Right atrium auricular region (tissue), 2 donors: ENCODE results near the gene COL27A1. TPM values are rescaled to one million over a fixed set of nuclear protein-coding genes. Genes with fewer than 3 reads are reported as not detected.

Source experiments
- DNase-seq: peaks from one replicate; pipeline ENCODE4 v3.0.0-alpha.2; 2019; ENCODE audit warnings: low spot score
- H3K27ac ChIP-seq, 2 donors: fragments of 200-600 bp; sonication (generic); 1 replicate in 1 of 2; 2 replicates in 1 of 2; pipeline ENCODE4 v1.5.1; 2016 to 2019
- H3K27me3 ChIP-seq, 2 donors: fragments of 200-600 bp; sonication (generic); one replicate each; pipeline versions ENCODE4 v1.5.1 to v1.6.0; 2017 to 2019
- H3K36me3 ChIP-seq: fragments of 200-600 bp; sonication (generic); one replicate; pipeline ENCODE4 v1.5.1; 2016
- H3K4me1 ChIP-seq, 2 donors: fragments of 200-600 bp; sonication (generic); one replicate each; pipeline versions ENCODE4 v1.5.1 to v1.6.0; 2017 to 2019
- H3K4me3 ChIP-seq, 2 donors: fragments of 200-600 bp; sonication (generic); 1 replicate in 1 of 2; 2 replicates in 1 of 2; pipeline ENCODE4 v1.5.1; 2017 to 2019; ENCODE audit warnings: mild to moderate bottlenecking in 1 of 2, moderate library complexity in 1 of 2
- H3K9me3 ChIP-seq, 2 donors: fragments of 200-600 bp; sonication (generic); one replicate each; pipeline ENCODE4 v1.5.1; 2019
- total RNA-seq, 2 donors: library from RNA; depleted of rRNA; stranded (reverse); fragments of >200 nt; gene quantifications; one replicate each; pipeline ENCODE4 v1.1.0, GENCODE V29; 2016
- TF ChIP-seq, protein P1 (sequence below), 2 donors: fragments of 200-600 bp; sonication (generic); IDR thresholded peaks; one replicate each; pipeline ENCODE4 v1.5.1; 2019; ENCODE audit warnings: antibody characterized with exemption in 2 of 2

Gene COL27A1
- total RNA-seq, 2 donors from 2014 or later: 1.5 to 2.7 TPM

- no peak overlapping the region for H3K4me3 ChIP-seq
- TF ChIP-seq, protein P1, sequence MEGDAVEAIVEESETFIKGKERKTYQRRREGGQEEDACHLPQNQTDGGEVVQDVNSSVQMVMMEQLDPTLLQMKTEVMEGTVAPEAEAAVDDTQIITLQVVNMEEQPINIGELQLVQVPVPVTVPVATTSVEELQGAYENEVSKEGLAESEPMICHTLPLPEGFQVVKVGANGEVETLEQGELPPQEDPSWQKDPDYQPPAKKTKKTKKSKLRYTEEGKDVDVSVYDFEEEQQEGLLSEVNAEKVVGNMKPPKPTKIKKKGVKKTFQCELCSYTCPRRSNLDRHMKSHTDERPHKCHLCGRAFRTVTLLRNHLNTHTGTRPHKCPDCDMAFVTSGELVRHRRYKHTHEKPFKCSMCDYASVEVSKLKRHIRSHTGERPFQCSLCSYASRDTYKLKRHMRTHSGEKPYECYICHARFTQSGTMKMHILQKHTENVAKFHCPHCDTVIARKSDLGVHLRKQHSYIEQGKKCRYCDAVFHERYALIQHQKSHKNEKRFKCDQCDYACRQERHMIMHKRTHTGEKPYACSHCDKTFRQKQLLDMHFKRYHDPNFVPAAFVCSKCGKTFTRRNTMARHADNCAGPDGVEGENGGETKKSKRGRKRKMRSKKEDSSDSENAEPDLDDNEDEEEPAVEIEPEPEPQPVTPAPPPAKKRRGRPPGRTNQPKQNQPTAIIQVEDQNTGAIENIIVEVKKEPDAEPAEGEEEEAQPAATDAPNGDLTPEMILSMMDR (IDR thresholded peaks at IDR 0.05): no peak
- H3K4me1 ChIP-seq: peaks cover 0 to 10% of the 10 kb centered on the region in 2 donors
- H3K27me3 ChIP-seq: no peaks in the 10 kb centered on the region
- no peak for DNase-seq
- H3K9me3 ChIP-seq: no peaks in the 10 kb centered on the region
- no peaks in the 10 kb centered on the region for H3K36me3 ChIP-seq
- no peak overlapping the region for H3K27ac ChIP-seq
Measured at GRCh38 chr9:114281473-114282103, 126.3 kb downstream of the COL27A1 start.

- Histone ChIP-seq H3K9me3 (no peaks in the 10 kb centered on the region), H3K27ac (no peak overlapping the region), H3K27me3 (no peaks in the 10 kb centered on the region), H3K4me3 (no peak overlapping the region), H3K4me1 (peaks cover 0 to 10% of the 10 kb centered on the region in 2 donors), H3K36me3 (no peaks in the 10 kb centered on the region)
- no peak for DNase-seq
- TF ChIP-seq, protein P1 (IDR thresholded peaks at IDR 0.05): no peak
Measured at GRCh38 chr9:114282104-114282485, 126.8 kb downstream of the COL27A1 start.

DNA sequence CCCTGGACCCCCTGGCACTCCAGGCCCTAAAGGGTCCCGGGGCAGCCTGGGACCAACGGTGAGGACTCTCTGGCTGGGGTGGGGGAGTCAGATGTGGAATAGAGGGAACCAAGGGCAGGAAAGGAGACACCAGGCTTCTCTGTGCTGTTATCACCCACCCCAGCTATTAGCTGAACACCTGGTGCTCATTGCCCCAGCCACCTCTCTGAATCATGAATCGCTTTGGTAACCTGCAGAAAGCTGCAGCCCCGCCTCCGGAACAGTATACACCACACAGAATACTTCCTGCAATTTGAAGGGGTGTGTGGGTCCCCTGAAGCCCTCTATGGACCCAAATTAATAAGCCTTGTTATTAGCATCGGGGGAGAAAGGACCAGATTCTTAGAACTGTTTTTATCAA is 127.2 kb downstream of the COL27A1 start:
- DNase-seq: no peak

GRCh38 chr9:114282926-114283325 is 127.6 kb downstream of the COL27A1 start:
- Histone ChIP-seq H3K27ac (no peak overlapping the region), H3K9me3 (no peaks in the 10 kb centered on the region), H3K4me1 (peaks cover 0 to 10% of the 10 kb centered on the region in 2 donors), H3K27me3 (no peaks in the 10 kb centered on the region), H3K4me3 (no peak overlapping the region), H3K36me3 (no peaks in the 10 kb centered on the region)
- TF ChIP-seq, protein P1 (IDR thresholded peaks at IDR 0.05): no peak
- DNase-seq: no peak

More for the DNA sequence above, 127.2 kb downstream of the COL27A1 start:
- Histone ChIP-seq H3K4me1 (peaks cover 0 to 10% of the 10 kb centered on the region in 2 donors), H3K36me3 (no peaks in the 10 kb centered on the region), H3K27ac (no peak overlapping the region), H3K27me3 (no peaks in the 10 kb centered on the region), H3K4me3 (no peak overlapping the region), H3K9me3 (no peaks in the 10 kb centered on the region)
- TF ChIP-seq, protein P1 (IDR thresholded peaks at IDR 0.05): no peak

DNA sequence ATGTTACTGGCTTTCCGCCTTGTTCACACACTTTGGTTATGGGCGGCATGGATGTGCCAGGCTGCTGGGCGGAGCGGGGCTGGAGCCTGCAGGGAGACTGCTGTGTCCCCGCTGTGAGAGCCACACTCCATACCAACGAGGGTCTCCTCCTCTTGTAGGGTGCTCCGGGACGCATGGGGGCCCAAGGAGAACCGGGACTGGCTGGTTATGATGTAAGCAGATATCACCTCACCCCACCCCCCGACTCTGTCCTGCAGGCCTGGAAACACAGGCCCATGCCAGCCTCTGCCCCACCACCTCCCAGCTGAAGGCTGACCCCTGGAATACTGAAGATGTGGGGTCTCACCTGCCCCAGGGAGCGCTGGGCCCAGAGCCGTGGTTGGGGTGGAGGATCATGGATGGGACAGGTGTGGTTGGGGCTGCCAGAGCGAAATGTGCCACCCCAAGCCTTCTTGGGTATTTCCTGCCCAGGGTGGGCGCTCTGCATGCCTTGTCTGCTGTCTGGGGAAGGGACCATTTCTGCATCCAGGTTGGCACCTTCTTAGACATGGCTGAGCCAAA is 128.3 kb downstream of the COL27A1 start:
- H3K4me1 ChIP-seq: peaks cover 0 to 10% of the 10 kb centered on the region in 2 donors
- H3K27me3 ChIP-seq: no peaks in the 10 kb centered on the region
- H3K9me3 ChIP-seq: no peaks in the 10 kb centered on the region
- H3K36me3 ChIP-seq: no peaks in the 10 kb centered on the region
- TF ChIP-seq, protein P1 (IDR thresholded peaks at IDR 0.05): no peak
- DNase-seq: no peak
- no peak overlapping the region for H3K27ac ChIP-seq
- H3K4me3 ChIP-seq: no peak overlapping the region
